Ovary (tissue), 9 donors: ENCODE results near the gene TMEM117. TPM values are rescaled to one million over a fixed set of nuclear protein-coding genes. Genes with fewer than 3 reads are reported as not detected.

Source experiments
- DNase-seq, 5 donors: peaks; one replicate each; pipeline ENCODE4 v3.0.0-alpha.2; 2019 to 2020
- H3K27ac ChIP-seq, 2 donors: fragments of 200-600 bp; one replicate each; pipeline versions ENCODE4 v1.5.1 to v1.8.0; 2019 to 2022
- H3K27me3 ChIP-seq: fragments of 200-600 bp; one replicate; pipeline ENCODE4 v1.8.0; 2022
- H3K36me3 ChIP-seq: fragments of 200-600 bp; sonication (generic); one replicate; pipeline ENCODE4 v1.5.1; 2019
- H3K4me1 ChIP-seq: one replicate; pipeline ENCODE4 v1.8.1; 2013; ENCODE audit warnings: mild to moderate bottlenecking, moderate library complexity; ENCODE audit not compliant: insufficient read depth
- H3K4me3 ChIP-seq: fragments of 200-600 bp; sonication (generic); one replicate; pipeline ENCODE4 v1.5.1; 2017
- H3K9me3 ChIP-seq, 2 donors: fragments of 200-600 bp in 1 of 2; sonication (generic) in 1 of 2; one replicate each; pipeline versions ENCODE4 v1.5.1 to v1.8.1; 2013 to 2019; ENCODE audit warnings: mild to moderate bottlenecking in 1 of 2, moderate library complexity in 1 of 2
- EP300 ChIP-seq: sonication (generic); formaldehyde crosslinking; IDR thresholded peaks from one replicate; pipeline ENCODE4 v1.6.1; 2017; ENCODE audit warnings: antibody characterized with exemption
- POLR2A ChIP-seq: fragments of 450-650 bp; IDR thresholded peaks from one replicate; pipeline ENCODE4 v1.6.1; 2017; ENCODE audit warnings: antibody characterized with exemption, mild to moderate bottlenecking, moderate library complexity
- WGBS, 3 donors: extraction: QIAGEN DNeasy Blood & Tissue Kit in 1 of 3; methylation state at CpG; one replicate each; pipeline versions ENCODE4 v1.1.5 to v1.1.7; 2013 to 2017; 5-methylcytosine and 5-hydroxymethylcytosine counted together
- intact Hi-C, 4 donors: fragments of 100-400 bp; cut with DNase I; formaldehyde crosslinking; loops; one replicate each; pipeline versions ENCODE4 v1.11.0 to v1.15.1; 2022 to 2023
- polyA plus RNA-seq, 2 donors: library from polyadenylated mRNA; stranded (reverse); fragments of 200-250 nt in 1 of 2; fragments of 350-450 nt in 1 of 2; fragmentation: Illumina TruSeq in 1 of 2; extraction: RNeasy Lipid Tissue Mini Kit (QIAGEN cat#74804) in 1 of 2; gene quantifications; one replicate each; pipeline ENCODE4 v1.2.3, GENCODE V29; 2013 to 2014
- total RNA-seq, 7 donors: library from RNA; depleted of rRNA in 2 of 7; stranded (reverse); fragments of >200 nt in 2 of 7; fragmentation: NEBNext Ultra II Directional in 3 of 7; extraction: Animal tissue kit (Norgen Biotek cat#: 25700) in 3 of 7; gene quantifications; one replicate each; pipeline versions ENCODE4 v1.1.0 to v1.2.4, GENCODE V29; 2016 to 2023
- TF ChIP-seq, protein P1 (sequence below), 3 donors: fragments of 450-650 bp in 2 of 3; fragments of 200-600 bp in 1 of 3; IDR thresholded peaks; one replicate each; pipeline versions ENCODE4 v1.5.1 to v1.8.0; 2016 to 2022; ENCODE audit warnings: antibody characterized with exemption in 3 of 3, mild to moderate bottlenecking in 1 of 3
- donor health status: DM: no; HTN: no; CAD: no; lungs with moderate emphysema.
- donor health status: DM: no; HTN: no; CAD: no.
- donor health status: Bipolar disorder and iron deficiency.
- donor health status: DM: yes; HTN: yes; CAD: no.
- donor health status: DM: no; HTN: no; CAD: no.
- donor health status: DM: yes; HTN: yes; CAD: no.

The TMEM117 gene
- total and polyA plus RNA-seq, 9 donors: 3.5 to 19.3 (median 6.3) TPM

DNA sequence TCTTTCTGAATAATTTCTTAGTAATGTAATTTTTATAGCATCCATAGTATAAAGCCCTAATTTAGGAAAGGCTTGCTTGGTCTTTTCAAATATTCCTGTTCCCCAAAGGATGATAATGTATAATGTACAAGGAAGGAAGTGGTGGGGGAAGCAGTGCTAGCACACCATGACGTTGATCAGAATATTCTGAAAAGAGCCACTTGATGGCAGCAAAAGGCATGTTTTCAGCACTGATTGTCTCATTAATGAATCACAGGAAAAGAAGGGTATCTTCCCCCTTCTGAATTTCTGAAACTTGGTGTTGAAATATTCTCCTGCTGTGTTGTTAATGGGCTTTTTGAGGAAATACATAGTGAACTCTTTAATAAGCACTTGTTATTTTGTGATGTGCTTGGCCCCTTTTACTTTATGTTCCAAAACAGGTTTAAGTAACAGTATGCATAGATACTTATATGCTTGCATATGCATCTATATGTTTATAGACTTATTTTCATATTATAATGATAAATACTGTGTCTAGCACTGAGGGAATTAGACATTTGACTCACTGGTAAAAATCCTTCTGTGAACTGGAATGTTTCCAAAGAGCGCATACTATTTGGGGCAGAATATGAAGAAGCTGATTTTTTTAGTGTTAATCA, 122.0 kb downstream of the TMEM117 start:
- no peaks in the 10 kb centered on the region for H3K27me3 ChIP-seq
- TF ChIP-seq, protein P1, sequence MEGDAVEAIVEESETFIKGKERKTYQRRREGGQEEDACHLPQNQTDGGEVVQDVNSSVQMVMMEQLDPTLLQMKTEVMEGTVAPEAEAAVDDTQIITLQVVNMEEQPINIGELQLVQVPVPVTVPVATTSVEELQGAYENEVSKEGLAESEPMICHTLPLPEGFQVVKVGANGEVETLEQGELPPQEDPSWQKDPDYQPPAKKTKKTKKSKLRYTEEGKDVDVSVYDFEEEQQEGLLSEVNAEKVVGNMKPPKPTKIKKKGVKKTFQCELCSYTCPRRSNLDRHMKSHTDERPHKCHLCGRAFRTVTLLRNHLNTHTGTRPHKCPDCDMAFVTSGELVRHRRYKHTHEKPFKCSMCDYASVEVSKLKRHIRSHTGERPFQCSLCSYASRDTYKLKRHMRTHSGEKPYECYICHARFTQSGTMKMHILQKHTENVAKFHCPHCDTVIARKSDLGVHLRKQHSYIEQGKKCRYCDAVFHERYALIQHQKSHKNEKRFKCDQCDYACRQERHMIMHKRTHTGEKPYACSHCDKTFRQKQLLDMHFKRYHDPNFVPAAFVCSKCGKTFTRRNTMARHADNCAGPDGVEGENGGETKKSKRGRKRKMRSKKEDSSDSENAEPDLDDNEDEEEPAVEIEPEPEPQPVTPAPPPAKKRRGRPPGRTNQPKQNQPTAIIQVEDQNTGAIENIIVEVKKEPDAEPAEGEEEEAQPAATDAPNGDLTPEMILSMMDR (IDR thresholded peaks at IDR 0.05): no peak
- no peak for TF ChIP-seq POLR2A
- TF ChIP-seq EP300: no peak
- DNase-seq: no peak
- intact Hi-C loops: no loop called here
- 36 to 41% (median 39%) methylated on average over 2 of the region's 2 CpGs for WGBS, 3 donors
- H3K4me3 ChIP-seq: no peak overlapping the region
- H3K9me3 ChIP-seq: no peaks in the 10 kb centered on the region
- no peaks in the 10 kb centered on the region for H3K36me3 ChIP-seq
- no peak overlapping the region for H3K27ac ChIP-seq
- no peaks in the 10 kb centered on the region for H3K4me1 ChIP-seq

DNA sequence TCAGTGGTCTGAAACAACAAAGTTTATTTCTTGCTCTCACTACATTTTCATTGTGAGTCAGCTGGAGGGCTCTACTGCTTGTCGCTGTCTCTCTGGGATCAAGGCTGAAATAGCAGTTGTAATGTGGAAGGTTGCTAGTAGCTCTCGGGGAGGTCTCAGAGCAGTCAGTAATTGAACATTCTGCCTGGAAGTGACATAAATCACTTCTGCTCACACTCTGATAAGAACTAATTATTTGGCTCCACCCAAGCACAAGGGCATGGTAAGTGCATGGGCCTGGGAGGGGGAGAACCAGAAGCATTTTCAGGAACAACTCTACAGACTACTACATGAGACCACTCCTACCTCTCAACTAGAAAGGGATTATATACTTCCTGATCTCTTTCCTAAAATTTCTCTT, 128.2 kb downstream of the TMEM117 start:
- intact Hi-C loops: no loop called here
- 69 to 77% (median 76%) methylated on average over 2 of the region's 2 CpGs for WGBS, 3 donors
- Histone ChIP-seq H3K4me3 (no peak overlapping the region), H3K36me3 (no peaks in the 10 kb centered on the region), H3K27me3 (no peaks in the 10 kb centered on the region), H3K27ac (no peak overlapping the region), H3K9me3 (no peaks in the 10 kb centered on the region), H3K4me1 (no peaks in the 10 kb centered on the region)
- TF ChIP-seq POLR2A (no peak), EP300 (no peak)
- TF ChIP-seq, protein P1 (IDR thresholded peaks at IDR 0.05): no peak
- DNase-seq: no peak

DNA sequence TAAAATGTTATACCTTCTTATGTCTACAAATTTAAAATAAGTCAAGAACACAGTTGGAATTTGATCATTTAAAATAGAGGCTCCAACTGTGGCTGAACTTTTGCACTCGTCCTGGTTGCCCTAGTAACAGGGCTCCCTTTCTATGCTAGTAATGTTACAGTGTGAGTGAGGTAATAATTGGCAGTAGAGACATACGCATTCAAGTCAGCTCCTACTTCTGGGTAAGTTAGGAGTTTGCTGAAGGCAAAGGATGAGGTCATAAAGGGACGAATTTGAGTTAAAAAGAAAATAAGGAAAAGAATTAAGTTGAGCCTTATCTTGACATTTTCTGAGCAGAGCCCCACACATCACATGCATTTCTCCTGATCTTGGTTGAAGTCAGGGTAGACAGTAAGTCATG, 129.1 kb downstream of the TMEM117 start:
- Histone ChIP-seq H3K36me3 (no peaks in the 10 kb centered on the region), H3K4me1 (no peaks in the 10 kb centered on the region), H3K9me3 (no peaks in the 10 kb centered on the region), H3K27me3 (no peaks in the 10 kb centered on the region), H3K27ac (no peak overlapping the region), H3K4me3 (no peak overlapping the region)
- 51 to 72% (median 72%) methylated on average over 3 of the region's 3 CpGs for WGBS, 3 donors
- no peak for DNase-seq
- TF ChIP-seq EP300 (no peak), POLR2A (no peak)
- TF ChIP-seq, protein P1 (IDR thresholded peaks at IDR 0.05): no peak
- intact Hi-C loops: no loop called here

DNA sequence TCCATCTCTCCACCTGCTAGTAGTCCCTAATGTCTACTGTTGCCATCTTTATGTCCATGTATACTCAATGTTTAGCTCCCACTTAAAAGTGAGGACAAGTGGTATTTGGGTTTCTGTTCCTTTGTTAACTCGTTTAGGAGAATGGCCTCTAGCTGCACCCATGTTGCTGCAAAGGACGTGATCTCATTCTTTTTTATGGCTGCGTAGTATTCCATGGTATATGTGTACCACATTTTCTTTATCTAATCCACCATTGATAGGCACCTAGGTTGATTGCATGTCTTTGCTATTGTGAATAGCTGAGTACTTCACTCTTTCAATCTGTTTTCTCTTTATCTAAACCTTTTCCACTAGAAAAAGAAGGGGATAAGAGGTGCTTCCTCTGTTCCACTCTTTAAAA, 130.0 kb downstream of the TMEM117 start:
- Histone ChIP-seq H3K27me3 (no peaks in the 10 kb centered on the region), H3K36me3 (no peaks in the 10 kb centered on the region), H3K4me3 (no peak overlapping the region), H3K27ac (no peak overlapping the region), H3K4me1 (no peaks in the 10 kb centered on the region), H3K9me3 (no peaks in the 10 kb centered on the region)
- 85 to 88% (median 88%) methylated on average over 3 of the region's 3 CpGs for WGBS, 3 donors
- TF ChIP-seq EP300: no peak
- no peak for TF ChIP-seq POLR2A
- TF ChIP-seq, protein P1 (IDR thresholded peaks at IDR 0.05): no peak
- intact Hi-C loops: no loop called here
- no peak for DNase-seq
